ENCODE measurements around the gene LCLAT1. TPM values are rescaled to one million over a fixed set of nuclear protein-coding genes. Genes with fewer than 3 reads are reported as not detected.

Gene LCLAT1
- total RNA-seq, 2 donors from 2014 or later = 30.2 to 34.2 TPM

DNA sequence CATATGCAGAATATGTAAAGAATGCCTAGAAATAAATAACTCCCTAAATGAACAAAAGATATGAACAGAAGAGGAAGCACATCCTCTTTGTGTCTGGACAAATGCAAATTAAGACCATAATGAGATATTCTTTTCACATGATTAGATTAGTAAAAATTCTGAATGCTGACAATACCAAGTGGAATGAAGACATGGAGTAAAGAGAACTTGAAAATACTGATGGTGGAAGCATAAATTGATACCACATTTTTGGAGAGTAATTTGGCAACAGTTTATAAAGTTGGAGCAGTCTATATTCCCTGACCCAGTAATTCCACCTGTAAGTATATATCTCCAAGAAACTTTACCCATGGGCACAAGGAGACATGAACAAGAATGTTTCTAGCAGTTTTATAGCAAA, 230.2 kb downstream of the LCLAT1 start:
- no peaks in the 10 kb centered on the region for H3K4me1 ChIP-seq (ENCODE audit: control insufficient read depth, insufficient read depth, low read length)
- no peak overlapping the region for H3K9ac ChIP-seq (ENCODE audit: extremely low read depth, low read length, poor library complexity, severe bottlenecking)
- no peak for DNase-seq
- Mint-ChIP-seq H3K4me3 (no peak overlapping the region), H3K4me1 (no peaks in the 10 kb centered on the region), H3K9me3 (no peaks in the 10 kb centered on the region), H3K36me3 (ENCODE audit: low read depth) (no peaks in the 10 kb centered on the region), H3K27ac (no peak overlapping the region), H3K27me3 (ENCODE audit: insufficient read depth) (no peaks in the 10 kb centered on the region)
- H3K27me3 ChIP-seq (ENCODE audit: control insufficient read depth, insufficient read depth, low read length, poor library complexity, severe bottlenecking) = no peaks in the 10 kb centered on the region
- H3K27ac ChIP-seq (ENCODE audit: low read depth, low read length) = no peak overlapping the region
- H3K9me3 ChIP-seq (ENCODE audit: control insufficient read depth, low read length) = no peaks in the 10 kb centered on the region
- TF ChIP-seq, protein P1, sequence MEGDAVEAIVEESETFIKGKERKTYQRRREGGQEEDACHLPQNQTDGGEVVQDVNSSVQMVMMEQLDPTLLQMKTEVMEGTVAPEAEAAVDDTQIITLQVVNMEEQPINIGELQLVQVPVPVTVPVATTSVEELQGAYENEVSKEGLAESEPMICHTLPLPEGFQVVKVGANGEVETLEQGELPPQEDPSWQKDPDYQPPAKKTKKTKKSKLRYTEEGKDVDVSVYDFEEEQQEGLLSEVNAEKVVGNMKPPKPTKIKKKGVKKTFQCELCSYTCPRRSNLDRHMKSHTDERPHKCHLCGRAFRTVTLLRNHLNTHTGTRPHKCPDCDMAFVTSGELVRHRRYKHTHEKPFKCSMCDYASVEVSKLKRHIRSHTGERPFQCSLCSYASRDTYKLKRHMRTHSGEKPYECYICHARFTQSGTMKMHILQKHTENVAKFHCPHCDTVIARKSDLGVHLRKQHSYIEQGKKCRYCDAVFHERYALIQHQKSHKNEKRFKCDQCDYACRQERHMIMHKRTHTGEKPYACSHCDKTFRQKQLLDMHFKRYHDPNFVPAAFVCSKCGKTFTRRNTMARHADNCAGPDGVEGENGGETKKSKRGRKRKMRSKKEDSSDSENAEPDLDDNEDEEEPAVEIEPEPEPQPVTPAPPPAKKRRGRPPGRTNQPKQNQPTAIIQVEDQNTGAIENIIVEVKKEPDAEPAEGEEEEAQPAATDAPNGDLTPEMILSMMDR (conservative IDR thresholded peaks at IDR 0.05) = no peak
- no peaks in the 10 kb centered on the region for H3K36me3 ChIP-seq (ENCODE audit: control insufficient read depth, insufficient read depth, low read length)
- no peak overlapping the region for H3K4me3 ChIP-seq (ENCODE audit: low read length)

GRCh38 chr2:30677861-30678385, 230.9 kb downstream of the LCLAT1 start:
- DNase-seq = no peak
- WGBS, 2 experiments (ENCODE audit: insufficient coverage in 1 of 2, insufficient read length in 1 of 2) = 93 to 94% methylated on average over 2 to 5 of the region's 5 CpGs
- no peaks in the 10 kb centered on the region for H3K4me1 Mint-ChIP-seq

DNA sequence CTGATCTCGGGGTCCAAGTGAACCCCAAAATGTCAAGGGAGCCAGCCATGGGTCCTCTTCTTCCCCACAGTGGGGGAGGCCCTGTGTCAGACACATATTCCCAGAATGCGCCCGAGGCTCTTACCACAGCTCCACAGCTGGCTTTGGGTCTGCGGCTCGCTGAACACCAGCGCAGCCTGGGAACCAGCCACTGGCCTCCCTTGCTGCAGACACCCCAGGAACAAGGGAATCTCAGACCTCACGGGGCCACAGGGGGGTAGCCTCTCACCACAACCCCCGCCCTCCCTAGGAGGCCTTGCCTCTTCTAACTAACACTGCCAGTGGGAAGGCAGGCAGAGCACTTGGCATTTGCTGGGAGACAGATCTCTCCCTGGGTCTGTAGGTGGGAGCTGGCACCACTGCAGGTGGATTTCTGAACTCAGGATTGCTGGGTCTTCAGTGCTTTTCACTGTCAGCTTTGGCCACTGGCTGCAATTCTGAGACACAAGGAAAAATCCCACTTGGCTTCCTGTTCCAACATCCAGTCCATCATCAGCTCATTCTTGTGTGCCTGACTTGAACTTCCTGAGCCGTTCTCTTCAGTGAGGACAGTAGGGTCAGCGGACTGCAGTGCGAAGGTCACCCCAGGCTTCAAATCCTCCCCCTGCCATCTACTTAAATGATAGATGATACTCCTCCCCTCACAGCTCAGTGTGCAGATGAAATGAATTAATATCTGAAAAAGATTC, 231.5 kb downstream of the LCLAT1 start:
- H3K9ac ChIP-seq (ENCODE audit: extremely low read depth, low read length, poor library complexity, severe bottlenecking) = no peak overlapping the region
- no peaks in the 10 kb centered on the region for H3K27me3 Mint-ChIP-seq (ENCODE audit: insufficient read depth)
- 84 to 92% methylated on average over 7 to 11 of the region's 11 CpGs for WGBS, 2 experiments (ENCODE audit: insufficient coverage in 1 of 2, insufficient read length in 1 of 2)

More at GRCh38 chr2:30677861-30678385, 230.9 kb downstream of the LCLAT1 start:
- Histone ChIP-seq H3K27ac (ENCODE audit: low read depth, low read length) (no peak overlapping the region), H3K9ac (ENCODE audit: extremely low read depth, low read length, poor library complexity, severe bottlenecking) (no peak overlapping the region), H3K4me1 (ENCODE audit: control insufficient read depth, insufficient read depth, low read length) (no peaks in the 10 kb centered on the region), H3K4me3 (ENCODE audit: low read length) (no peak overlapping the region), H3K27me3 (ENCODE audit: control insufficient read depth, insufficient read depth, low read length, poor library complexity, severe bottlenecking) (no peaks in the 10 kb centered on the region), H3K36me3 (ENCODE audit: control insufficient read depth, insufficient read depth, low read length) (no peaks in the 10 kb centered on the region), H3K9me3 (ENCODE audit: control insufficient read depth, low read length) (no peaks in the 10 kb centered on the region)
- TF ChIP-seq, protein P1 (conservative IDR thresholded peaks at IDR 0.05) = no peak
- no peaks in the 10 kb centered on the region for H3K27me3 Mint-ChIP-seq (ENCODE audit: insufficient read depth)
- no peak overlapping the region for H3K27ac Mint-ChIP-seq
- H3K4me3 Mint-ChIP-seq = no peak overlapping the region
- H3K36me3 Mint-ChIP-seq (ENCODE audit: low read depth) = no peaks in the 10 kb centered on the region
- no peaks in the 10 kb centered on the region for H3K9me3 Mint-ChIP-seq

More for the DNA sequence above, 231.5 kb downstream of the LCLAT1 start:
- no peaks in the 10 kb centered on the region for H3K27me3 ChIP-seq (ENCODE audit: control insufficient read depth, insufficient read depth, low read length, poor library complexity, severe bottlenecking)
- H3K9me3 Mint-ChIP-seq = no peaks in the 10 kb centered on the region
- TF ChIP-seq, protein P1 (conservative IDR thresholded peaks at IDR 0.05) = no peak
- H3K4me1 Mint-ChIP-seq = no peaks in the 10 kb centered on the region
- H3K9me3 ChIP-seq (ENCODE audit: control insufficient read depth, low read length) = no peaks in the 10 kb centered on the region
- DNase-seq = no peak
- no peaks in the 10 kb centered on the region for H3K36me3 ChIP-seq (ENCODE audit: control insufficient read depth, insufficient read depth, low read length)
- no peak overlapping the region for H3K27ac ChIP-seq (ENCODE audit: low read depth, low read length)
- H3K27ac Mint-ChIP-seq = no peak overlapping the region
- no peak overlapping the region for H3K4me3 Mint-ChIP-seq
- H3K36me3 Mint-ChIP-seq (ENCODE audit: low read depth) = no peaks in the 10 kb centered on the region
- H3K4me3 ChIP-seq (ENCODE audit: low read length) = no peak overlapping the region
- H3K4me1 ChIP-seq (ENCODE audit: control insufficient read depth, insufficient read depth, low read length) = no peaks in the 10 kb centered on the region

Data from endodermal cell (in vitro differentiated cells).